Breast epithelium (tissue), 3 donors: ENCODE measurements around the gene LRRC4C.

Experiments used
- POLR2A ChIP-seq: fragments of 450-650 bp; IDR thresholded peaks from one replicate; pipeline ENCODE4 v1.6.1; 2016; ENCODE audit warnings: antibody characterized with exemption, mild to moderate bottlenecking, moderate library complexity
- POLR2AphosphoS5 ChIP-seq, 3 donors: sonication (generic); formaldehyde crosslinking; IDR thresholded peaks; one replicate each; pipeline ENCODE4 v1.6.1; 2017; ENCODE audit warnings: antibody characterized with exemption in 3 of 3
- TF ChIP-seq, protein P1 (sequence below), 3 donors: fragments of 450-650 bp; IDR thresholded peaks; one replicate each; pipeline ENCODE4 v1.5.1; 2016 to 2017; ENCODE audit warnings: antibody characterized with exemption in 3 of 3, mild to moderate bottlenecking in 3 of 3, moderate library complexity in 3 of 3

DNA sequence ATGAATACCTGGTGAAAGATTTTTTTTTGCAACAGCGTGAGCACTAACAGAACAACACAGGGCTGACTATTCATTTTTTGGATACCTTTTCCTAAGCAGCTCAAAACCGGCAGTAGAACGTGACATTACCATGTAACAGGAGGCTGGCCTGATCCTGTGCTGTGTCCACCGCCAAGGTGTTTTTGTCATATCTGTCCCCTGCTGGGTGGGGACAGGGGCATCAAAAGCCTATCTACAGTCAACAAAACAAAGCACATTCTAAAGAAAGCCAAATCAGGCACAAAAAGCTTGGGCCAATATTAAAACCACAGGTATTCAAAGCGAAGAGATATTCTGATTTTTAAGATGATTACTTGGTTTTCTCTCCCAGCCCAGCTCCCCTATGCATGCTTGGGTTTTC is 151.2 kb downstream of the LRRC4C start:
- TF ChIP-seq, protein P1, sequence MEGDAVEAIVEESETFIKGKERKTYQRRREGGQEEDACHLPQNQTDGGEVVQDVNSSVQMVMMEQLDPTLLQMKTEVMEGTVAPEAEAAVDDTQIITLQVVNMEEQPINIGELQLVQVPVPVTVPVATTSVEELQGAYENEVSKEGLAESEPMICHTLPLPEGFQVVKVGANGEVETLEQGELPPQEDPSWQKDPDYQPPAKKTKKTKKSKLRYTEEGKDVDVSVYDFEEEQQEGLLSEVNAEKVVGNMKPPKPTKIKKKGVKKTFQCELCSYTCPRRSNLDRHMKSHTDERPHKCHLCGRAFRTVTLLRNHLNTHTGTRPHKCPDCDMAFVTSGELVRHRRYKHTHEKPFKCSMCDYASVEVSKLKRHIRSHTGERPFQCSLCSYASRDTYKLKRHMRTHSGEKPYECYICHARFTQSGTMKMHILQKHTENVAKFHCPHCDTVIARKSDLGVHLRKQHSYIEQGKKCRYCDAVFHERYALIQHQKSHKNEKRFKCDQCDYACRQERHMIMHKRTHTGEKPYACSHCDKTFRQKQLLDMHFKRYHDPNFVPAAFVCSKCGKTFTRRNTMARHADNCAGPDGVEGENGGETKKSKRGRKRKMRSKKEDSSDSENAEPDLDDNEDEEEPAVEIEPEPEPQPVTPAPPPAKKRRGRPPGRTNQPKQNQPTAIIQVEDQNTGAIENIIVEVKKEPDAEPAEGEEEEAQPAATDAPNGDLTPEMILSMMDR (IDR thresholded peaks at IDR 0.05): no peak
- TF ChIP-seq POLR2A (no peak), POLR2AphosphoS5 (IDR thresholded peaks at IDR 0.05) (no peak)
